Urinary bladder (tissue), 4 donors: ENCODE results near the gene RBPJL. TPM values are rescaled to one million over a fixed set of nuclear protein-coding genes. Genes with fewer than 3 reads are reported as not detected.

Source experiments
- DNase-seq: peaks from one replicate; pipeline ENCODE4 v3.0.0-alpha.2; 2015; ENCODE audit errors: extremely low spot score
- H3K27ac ChIP-seq: one replicate; pipeline ENCODE4 v1.5.1; 2013; ENCODE audit warnings: low read depth, mild to moderate bottlenecking, moderate library complexity
- H3K36me3 ChIP-seq: one replicate; pipeline ENCODE4 v1.6.1; 2013; ENCODE audit warnings: mild to moderate bottlenecking, moderate library complexity; ENCODE audit not compliant: insufficient read depth
- H3K4me1 ChIP-seq: one replicate; pipeline ENCODE4 v1.6.1; 2013; ENCODE audit warnings: mild to moderate bottlenecking, moderate library complexity; ENCODE audit not compliant: insufficient read depth
- H3K4me3 ChIP-seq: one replicate; pipeline ENCODE4 v1.5.1; 2013; ENCODE audit warnings: low read depth, low read length
- WGBS: extraction: QIAGEN DNeasy Blood & Tissue Kit; methylation state at CpG from one replicate; pipeline ENCODE4 v1.1.7; 2013; 5-methylcytosine and 5-hydroxymethylcytosine counted together
- polyA plus RNA-seq: library from polyadenylated mRNA; stranded (reverse); fragments of 200-250 nt; gene quantifications from one replicate; pipeline ENCODE4 v1.2.3, GENCODE V29; 2013
- total RNA-seq: library from RNA; depleted of rRNA; stranded (reverse); fragments of >200 nt; gene quantifications from one replicate; pipeline ENCODE4 v1.2.3, GENCODE V29; 2014
- donor health status: healthy with polysubstance abuse.
- donor health status: healthy.

The RBPJL gene
- total and polyA plus RNA-seq, 2 donors = not detected

- H3K27ac ChIP-seq = no peak overlapping the region
- H3K4me3 ChIP-seq = no peak overlapping the region
- 57% methylated on average over 4 of the region's 4 CpGs for WGBS
- no peak for DNase-seq
- H3K36me3 ChIP-seq = no peaks in the 10 kb centered on the region
- H3K4me1 ChIP-seq = no peaks in the 10 kb centered on the region
Measured at GRCh38 chr20:45283551-45284057, 23.0 kb upstream of the RBPJL start.

- Histone ChIP-seq H3K4me3 (no peak overlapping the region), H3K4me1 (peaks cover under 1% of the 10 kb centered on the region), H3K27ac (no peak overlapping the region), H3K36me3 (no peaks in the 10 kb centered on the region)
- DNase-seq = no peak
- WGBS = 74% methylated on average over 4 of the region's 4 CpGs
Measured at GRCh38 chr20:45288376-45288775, 18.3 kb upstream of the RBPJL start.

GRCh38 chr20:45288860-45289259 is 17.8 kb upstream of the RBPJL start:
- no peak overlapping the region for H3K27ac ChIP-seq
- no peak for DNase-seq
- 92% methylated on average over 5 of the region's 5 CpGs for WGBS
- H3K4me3 ChIP-seq = no peak overlapping the region
- H3K4me1 ChIP-seq = peaks cover 2% of the 10 kb centered on the region
- H3K36me3 ChIP-seq = no peaks in the 10 kb centered on the region

GRCh38 chr20:45289942-45290676 is 16.5 kb upstream of the RBPJL start:
- Histone ChIP-seq H3K4me1 (peaks cover 2% of the 10 kb centered on the region), H3K27ac (no peak overlapping the region), H3K36me3 (no peaks in the 10 kb centered on the region), H3K4me3 (no peak overlapping the region)
- WGBS = 82% methylated on average over 13 of the region's 13 CpGs
- DNase-seq = no peak

- 22% methylated on average over 8 of the region's 8 CpGs for WGBS
Measured at GRCh38 chr20:45290677-45291355, 15.8 kb upstream of the RBPJL start.

DNA sequence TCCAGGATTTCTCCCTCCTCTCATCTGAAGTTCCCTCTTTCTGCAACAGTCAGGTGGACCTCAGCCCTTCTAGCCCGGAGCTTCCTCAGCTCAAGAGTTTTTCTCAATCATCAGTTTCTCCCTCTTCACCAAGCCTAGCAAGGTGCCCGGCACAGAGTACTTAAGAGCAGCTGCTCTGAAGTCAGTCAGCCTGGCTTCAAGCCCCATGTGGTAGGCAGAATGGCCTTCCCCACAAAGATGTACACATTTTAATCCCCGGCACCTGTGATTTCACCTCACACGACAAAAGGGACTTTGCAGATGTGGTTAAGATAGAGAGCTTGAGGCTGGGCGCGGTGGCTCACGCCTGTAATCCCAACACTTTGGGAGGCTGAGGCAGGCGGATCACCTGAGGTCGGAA is 15.1 kb upstream of the RBPJL start:
- no peak for DNase-seq
- peaks cover 2% of the 10 kb centered on the region for H3K4me1 ChIP-seq
- no peak overlapping the region for H3K27ac ChIP-seq
- 87% methylated on average over 9 of the region's 9 CpGs for WGBS
- H3K36me3 ChIP-seq = no peaks in the 10 kb centered on the region
- no peak overlapping the region for H3K4me3 ChIP-seq

More at GRCh38 chr20:45290677-45291355, 15.8 kb upstream of the RBPJL start:
- no peaks in the 10 kb centered on the region for H3K36me3 ChIP-seq
- no peak overlapping the region for H3K4me3 ChIP-seq
- H3K4me1 ChIP-seq = peaks cover 2% of the 10 kb centered on the region
- no peak overlapping the region for H3K27ac ChIP-seq
- peak; percentile 56 for DNase-seq

- no peak for DNase-seq
- no peak overlapping the region for H3K4me3 ChIP-seq
- peaks cover 2% of the 10 kb centered on the region for H3K4me1 ChIP-seq
- H3K36me3 ChIP-seq = no peaks in the 10 kb centered on the region
- H3K27ac ChIP-seq = no peak overlapping the region
- 88% methylated on average over 2 of the region's 2 CpGs for WGBS
Measured at GRCh38 chr20:45292343-45292742, 14.3 kb upstream of the RBPJL start.

DNA sequence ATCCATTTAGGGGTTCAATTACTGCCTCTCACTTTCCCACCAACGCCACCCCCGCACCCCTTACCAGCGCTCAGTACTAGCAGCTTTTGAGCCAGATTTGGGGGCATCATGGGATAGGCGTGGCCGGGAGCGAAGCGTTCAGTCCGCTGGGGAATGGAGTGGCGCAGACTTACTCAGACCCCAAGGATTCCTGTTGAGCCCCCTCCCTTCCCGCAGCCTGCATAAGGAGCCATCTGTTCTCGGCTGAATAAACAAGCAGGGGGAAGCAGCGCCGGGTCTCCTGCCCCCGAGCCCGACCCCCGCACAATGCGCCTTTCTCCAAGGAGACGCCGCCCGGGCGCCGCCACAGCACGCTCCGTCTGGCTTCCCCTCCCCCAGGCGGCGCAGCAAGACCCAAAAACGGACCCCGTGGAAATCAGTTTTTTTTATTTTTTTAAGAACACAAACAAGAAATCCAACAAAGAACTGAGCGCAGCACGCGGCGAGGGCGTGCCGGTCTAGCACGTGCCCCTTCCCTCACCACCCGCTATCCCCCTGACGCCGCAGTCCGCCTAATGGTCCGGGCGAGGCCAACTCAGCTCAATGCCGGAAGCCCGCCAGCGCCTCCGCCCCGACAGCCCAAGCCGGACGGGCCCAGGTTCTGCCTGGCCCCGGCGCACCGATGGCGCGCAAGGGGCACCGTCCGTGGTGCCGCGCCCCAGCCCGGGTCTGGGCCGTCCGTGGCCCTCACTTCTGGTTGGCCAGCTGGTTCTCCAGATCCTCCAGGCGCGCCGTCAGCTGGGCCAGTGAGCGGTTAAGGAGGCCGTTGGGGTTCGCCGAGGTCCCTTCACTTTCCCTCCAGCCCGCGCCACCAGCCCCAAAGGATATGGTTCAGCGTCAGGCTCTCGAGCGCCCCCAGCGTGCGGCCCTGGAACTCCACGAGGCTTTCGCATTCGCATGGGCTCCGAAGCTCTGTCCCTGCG is 13.3 kb upstream of the RBPJL start:
- Histone ChIP-seq H3K4me1 (peaks cover 2% of the 10 kb centered on the region), H3K27ac (no peak overlapping the region), H3K4me3 (peak overlapping the region; percentile 47), H3K36me3 (no peaks in the 10 kb centered on the region)
- DNase-seq = peak; percentile 35
- WGBS = 2% methylated on average over 79 of the region's 79 CpGs

GRCh38 chr20:45294003-45294368 is 12.7 kb upstream of the RBPJL start:
- DNase-seq = no peak
- Histone ChIP-seq H3K36me3 (no peaks in the 10 kb centered on the region), H3K27ac (no peak overlapping the region), H3K4me1 (peaks cover 2% of the 10 kb centered on the region), H3K4me3 (no peak overlapping the region)
- WGBS = 59% methylated on average over 5 of the region's 5 CpGs

GRCh38 chr20:45294659-45295058 is 12.0 kb upstream of the RBPJL start:
- 96% methylated on average over 1 of the region's 1 CpG for WGBS
- DNase-seq = no peak
- Histone ChIP-seq H3K36me3 (no peaks in the 10 kb centered on the region), H3K4me1 (peaks cover 2% of the 10 kb centered on the region), H3K27ac (no peak overlapping the region), H3K4me3 (no peak overlapping the region)

- Histone ChIP-seq H3K36me3 (no peaks in the 10 kb centered on the region), H3K4me1 (peaks cover 2% of the 10 kb centered on the region), H3K27ac (no peak overlapping the region), H3K4me3 (no peak overlapping the region)
- no peak for DNase-seq
- 91% methylated on average over 52 of the region's 52 CpGs for WGBS
Measured at GRCh38 chr20:45297786-45298497, 8.7 kb upstream of the RBPJL start.

DNA sequence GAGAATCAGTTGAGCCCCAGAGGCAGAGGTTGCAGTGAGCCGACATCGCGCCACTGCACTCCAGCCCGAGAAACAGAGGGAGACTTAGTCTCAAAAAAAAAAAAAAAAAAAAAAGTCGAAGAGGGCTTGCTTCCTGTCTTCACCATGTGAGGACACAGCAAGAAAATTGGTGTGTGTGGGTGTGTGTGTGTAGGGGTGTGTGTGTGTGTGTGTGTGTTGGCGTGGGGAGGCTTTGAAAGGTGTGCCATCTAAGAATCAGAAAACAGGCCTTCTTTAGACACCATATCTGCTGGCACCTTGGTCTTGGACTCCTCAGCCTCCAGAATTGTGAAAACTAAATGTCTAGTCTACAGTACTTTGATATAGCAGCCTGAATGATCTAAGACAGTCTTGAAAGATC is 6.9 kb upstream of the RBPJL start:
- no peak for DNase-seq
- Histone ChIP-seq H3K4me3 (no peak overlapping the region), H3K4me1 (no peaks in the 10 kb centered on the region), H3K27ac (no peak overlapping the region), H3K36me3 (no peaks in the 10 kb centered on the region)
- 91% methylated on average over 6 of the region's 6 CpGs for WGBS

GRCh38 chr20:45300961-45301360 is 5.7 kb upstream of the RBPJL start:
- 44% methylated on average over 4 of the region's 4 CpGs for WGBS
- no peak overlapping the region for H3K4me3 ChIP-seq
- H3K27ac ChIP-seq = no peak overlapping the region
- H3K4me1 ChIP-seq = no peaks in the 10 kb centered on the region
- no peaks in the 10 kb centered on the region for H3K36me3 ChIP-seq
- no peak for DNase-seq
